Gastrocnemius medialis (tissue), 4 donors: Measurements from ENCODE around the gene SUSD3.

Source experiments
- CTCF ChIP-seq, 5 experiments: fragments of 450-650 bp in 3 of 5; fragments of 200-600 bp in 2 of 5; sonication (generic) in 2 of 5; IDR thresholded peaks in 4 of 5; conservative IDR thresholded peaks in 1 of 5; 1 replicate in 4 of 5; 2 replicates in 1 of 5; pipeline ENCODE4 v1.5.1; 2016 to 2019; ENCODE audit warnings: antibody characterized with exemption in 5 of 5, mild to moderate bottlenecking in 3 of 5, moderate library complexity in 3 of 5
- POLR2A ChIP-seq, 2 donors: fragments of 450-650 bp; IDR thresholded peaks; one replicate each; pipeline ENCODE4 v1.6.1; 2017; ENCODE audit warnings: antibody characterized with exemption in 2 of 2, mild to moderate bottlenecking in 2 of 2, moderate library complexity in 2 of 2

- TF ChIP-seq POLR2A (IDR thresholded peaks at IDR 0.05) = no peak
- no peak for TF ChIP-seq CTCF (IDR thresholded peaks at IDR 0.05 in 4 of 5, conservative IDR thresholded peaks at IDR 0.05 in 1 of 5)
Observed at GRCh38 chr9:93125331-93125894, 66.9 kb downstream of the SUSD3 start.
